Measurements from ENCODE around the gene CEP104. TPM values are rescaled to one million over a fixed set of nuclear protein-coding genes. Genes with fewer than 3 reads are reported as not detected.

CEP104 gene
- polyA plus RNA-seq, 3 donors, result 8.3 to 25.1 (median 13.0) TPM

- no peak for TF ChIP-seq CTCF (IDR thresholded peaks at IDR 0.05)
- no peak overlapping the region for H3K27ac ChIP-seq (ENCODE audit: low read depth in 1 of 2, low read length in 2 of 2)
- peaks cover 32 to 82% of the 10 kb centered on the region in 2 donors for H3K36me3 ChIP-seq (replicated peaks in 1 of 2; ENCODE audit: control insufficient read depth in 1 of 2, insufficient read depth in 2 of 2, low read length in 2 of 2)
Measured at GRCh38 chr1:3883194-3883925, 26.3 kb upstream of the CEP104 start.

GRCh38 chr1:3881193-3881480 lies 24.1 kb upstream of the CEP104 start:
- no peak overlapping the region for H3K4me2 ChIP-seq (replicated peaks; ENCODE audit: extremely low read depth, low read length, poor library complexity, severe bottlenecking)
- H3K27me3 Mint-ChIP-seq (ENCODE audit: low read depth in 3 of 3), result peaks cover 0 to 6% (median 0%) of the 10 kb centered on the region in 3 donors
- peaks cover 8% of the 10 kb centered on the region for H3K4me1 Mint-ChIP-seq
- H3K27ac ChIP-seq (ENCODE audit: low read depth in 1 of 2, low read length in 2 of 2), result no peak overlapping the region
- TF ChIP-seq CTCF (IDR thresholded peaks at IDR 0.05), result no peak
- no peaks in the 10 kb centered on the region for H4K20me1 ChIP-seq (ENCODE audit: insufficient read depth, low read length)
- DNase-seq, result no peak
- H3K79me2 ChIP-seq (ENCODE audit: insufficient read depth, low read length), result no peaks in the 10 kb centered on the region
- intact Hi-C loops (cut with micrococcal nuclease), result no loop called here
- H2AFZ ChIP-seq (ENCODE audit: insufficient read depth, low read depth, low read length, poor library complexity, severe bottlenecking), result no peak overlapping the region
- no peak overlapping the region for H3K9ac ChIP-seq (ENCODE audit: insufficient read depth, low read length, poor library complexity, severe bottlenecking)
- H3K4me1 ChIP-seq (ENCODE audit: control insufficient read depth in 1 of 2, insufficient read depth in 2 of 2, low read length in 2 of 2), result peaks cover 0 to 8% of the 10 kb centered on the region in 2 donors
- H3K4me3 Mint-ChIP-seq, result no peak overlapping the region
- peaks cover 10 to 16% (median 13%) of the 10 kb centered on the region in 7 donors for H3K9me3 Mint-ChIP-seq
- H3K27me3 ChIP-seq (ENCODE audit: control insufficient read depth in 2 of 2, insufficient read depth in 2 of 2, low read length in 2 of 2), result no peaks in the 10 kb centered on the region
- peaks cover 21 to 80% of the 10 kb centered on the region in 2 donors for H3K36me3 ChIP-seq (replicated peaks in 1 of 2; ENCODE audit: control insufficient read depth in 1 of 2, insufficient read depth in 2 of 2, low read length in 2 of 2)
- WGBS (ENCODE audit: insufficient coverage), result 46% methylated on average over 3 of the region's 5 CpGs
- H3K36me3 Mint-ChIP-seq, result peaks cover 64 to 72% of the 10 kb centered on the region in 2 donors
- H3K4me3 ChIP-seq (replicated peaks in 1 of 3; ENCODE audit: low read depth in 2 of 3, low read length in 3 of 3), result no peak overlapping the region
- H3K27ac Mint-ChIP-seq, result peak overlapping the region in 1 of 7 donors; percentile 38
- peaks cover 7 to 12% of the 10 kb centered on the region in 2 donors for H3K9me3 ChIP-seq (replicated peaks in 1 of 2; ENCODE audit: control insufficient read depth in 1 of 2, insufficient read depth in 1 of 2, low read length in 2 of 2)

More at GRCh38 chr1:3883194-3883925, 26.3 kb upstream of the CEP104 start:
- no peaks in the 10 kb centered on the region for H4K20me1 ChIP-seq (ENCODE audit: insufficient read depth, low read length)
- WGBS (ENCODE audit: insufficient coverage), result 88% methylated on average over 10 of the region's 18 CpGs
- Mint-ChIP-seq H3K4me3 (no peak overlapping the region), H3K36me3 (peaks cover 66 to 72% of the 10 kb centered on the region in 2 donors), H3K27ac (peak overlapping the region in 2 of 7 donors; percentile 11 to 57), H3K4me1 (peaks cover 8% of the 10 kb centered on the region), H3K9me3 (peaks cover 9 to 12% (median 11%) of the 10 kb centered on the region in 7 donors), H3K27me3 (ENCODE audit: low read depth in 3 of 3) (peaks cover 0 to 4% (median 0%) of the 10 kb centered on the region in 3 donors)
- H3K4me1 ChIP-seq (ENCODE audit: control insufficient read depth in 1 of 2, insufficient read depth in 2 of 2, low read length in 2 of 2), result peaks cover 0 to 8% of the 10 kb centered on the region in 2 donors
- H3K4me3 ChIP-seq (replicated peaks in 1 of 3; ENCODE audit: low read depth in 2 of 3, low read length in 3 of 3), result no peak overlapping the region
- DNase-seq, result no peak
- no peaks in the 10 kb centered on the region for H3K79me2 ChIP-seq (ENCODE audit: insufficient read depth, low read length)
- peaks cover 7 to 11% of the 10 kb centered on the region in 2 donors for H3K9me3 ChIP-seq (replicated peaks in 1 of 2; ENCODE audit: control insufficient read depth in 1 of 2, insufficient read depth in 1 of 2, low read length in 2 of 2)
- H3K4me2 ChIP-seq (replicated peaks; ENCODE audit: extremely low read depth, low read length, poor library complexity, severe bottlenecking), result no peak overlapping the region
- no peak overlapping the region for H2AFZ ChIP-seq (ENCODE audit: insufficient read depth, low read depth, low read length, poor library complexity, severe bottlenecking)
- intact Hi-C loops (cut with micrococcal nuclease), result no loop called here
- H3K9ac ChIP-seq (ENCODE audit: insufficient read depth, low read length, poor library complexity, severe bottlenecking), result no peak overlapping the region
- no peaks in the 10 kb centered on the region for H3K27me3 ChIP-seq (ENCODE audit: control insufficient read depth in 2 of 2, insufficient read depth in 2 of 2, low read length in 2 of 2)
